GM21423 (cell line): Measurements from ENCODE around the gene MYO10.
"Not testable (repeated sequence)": the region's sequence is repeated elsewhere in the genome, so short reads cannot be mapped to it uniquely, and the experiment has no call there.

ENCODE experiments used
- ATAC-seq: cut with Tn5 transposase; IDR thresholded peaks from one replicate; pipeline ENCODE4 v1.9.1; 2021; ENCODE audit warnings: mild to moderate bottlenecking, moderate library complexity; ENCODE audit not compliant: unreplicated experiment

Gene MYO10

DNA sequence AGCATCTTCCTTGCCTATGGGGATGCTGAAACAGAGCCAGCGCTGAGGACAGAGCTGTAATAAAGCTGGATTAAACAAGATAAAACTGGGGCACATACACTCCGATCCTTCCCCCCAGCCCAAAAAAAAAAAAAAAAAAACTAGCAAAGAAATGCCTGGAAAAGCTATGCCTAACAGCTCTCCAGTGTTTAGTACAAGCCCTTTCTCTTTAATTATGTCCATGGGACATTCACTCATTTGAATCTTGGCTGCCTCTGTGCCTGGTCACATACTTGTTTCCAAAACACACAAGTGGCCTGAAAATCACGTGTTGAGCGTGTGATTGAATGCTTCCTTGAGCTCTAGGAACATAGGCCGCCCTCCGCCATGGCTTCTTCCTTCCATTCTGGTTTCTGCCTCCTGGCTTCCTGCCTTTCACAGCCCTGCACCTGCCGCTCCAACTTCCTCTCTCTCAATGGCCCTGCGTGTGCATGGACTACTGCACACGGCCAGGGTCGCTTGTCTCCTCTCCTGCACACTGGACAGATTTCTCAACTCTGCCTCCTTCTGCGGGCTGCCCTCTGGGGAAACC, 208.2 kb downstream of the MYO10 start:
- no peak for ATAC-seq

- ATAC-seq: no peak
These were observed 209.5 kb downstream of the MYO10 start for GRCh38 chr5:16726538-16726946.

DNA sequence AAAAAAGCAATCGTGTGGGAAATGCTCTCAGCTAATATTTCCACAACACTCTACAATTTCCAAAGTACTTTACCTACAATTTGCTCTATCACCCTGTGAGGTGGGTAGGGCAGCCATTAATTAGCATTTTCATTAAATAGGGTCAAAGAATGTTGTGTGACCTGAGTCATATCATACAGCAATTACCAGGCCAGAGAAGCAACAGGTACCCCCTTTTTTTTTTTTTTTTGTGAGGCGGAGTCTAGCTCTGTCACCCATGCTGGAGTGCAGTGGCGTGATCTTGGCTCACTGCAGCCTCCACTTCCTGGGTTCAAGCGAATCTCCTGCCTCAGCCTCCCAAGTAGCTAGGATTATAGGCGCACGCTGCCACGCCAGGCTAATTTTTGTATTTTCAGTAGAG, 210.5 kb downstream of the MYO10 start:
- no peak for ATAC-seq

DNA sequence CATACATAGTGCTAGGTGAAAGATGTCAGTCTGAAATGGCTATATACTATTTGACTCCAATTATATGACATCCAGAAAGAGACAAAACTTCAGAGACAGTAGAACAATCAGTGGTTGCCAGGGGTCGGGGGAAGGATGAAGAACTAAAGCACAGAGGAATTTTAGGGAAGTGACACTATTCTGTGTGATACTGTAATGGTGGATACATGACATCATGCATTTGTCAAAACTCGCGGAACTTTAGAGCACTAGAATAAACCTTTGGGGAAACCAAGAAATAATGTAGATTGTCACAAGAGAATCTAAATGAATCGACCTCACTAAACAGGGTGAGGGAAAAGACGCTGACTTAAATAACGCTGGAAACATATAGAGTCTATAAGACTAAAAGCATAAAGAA, 212.3 kb downstream of the MYO10 start:
- ATAC-seq: no peak

- no peak for ATAC-seq
These were observed 214.0 kb downstream of the MYO10 start for GRCh38 chr5:16722097-16722495.

DNA sequence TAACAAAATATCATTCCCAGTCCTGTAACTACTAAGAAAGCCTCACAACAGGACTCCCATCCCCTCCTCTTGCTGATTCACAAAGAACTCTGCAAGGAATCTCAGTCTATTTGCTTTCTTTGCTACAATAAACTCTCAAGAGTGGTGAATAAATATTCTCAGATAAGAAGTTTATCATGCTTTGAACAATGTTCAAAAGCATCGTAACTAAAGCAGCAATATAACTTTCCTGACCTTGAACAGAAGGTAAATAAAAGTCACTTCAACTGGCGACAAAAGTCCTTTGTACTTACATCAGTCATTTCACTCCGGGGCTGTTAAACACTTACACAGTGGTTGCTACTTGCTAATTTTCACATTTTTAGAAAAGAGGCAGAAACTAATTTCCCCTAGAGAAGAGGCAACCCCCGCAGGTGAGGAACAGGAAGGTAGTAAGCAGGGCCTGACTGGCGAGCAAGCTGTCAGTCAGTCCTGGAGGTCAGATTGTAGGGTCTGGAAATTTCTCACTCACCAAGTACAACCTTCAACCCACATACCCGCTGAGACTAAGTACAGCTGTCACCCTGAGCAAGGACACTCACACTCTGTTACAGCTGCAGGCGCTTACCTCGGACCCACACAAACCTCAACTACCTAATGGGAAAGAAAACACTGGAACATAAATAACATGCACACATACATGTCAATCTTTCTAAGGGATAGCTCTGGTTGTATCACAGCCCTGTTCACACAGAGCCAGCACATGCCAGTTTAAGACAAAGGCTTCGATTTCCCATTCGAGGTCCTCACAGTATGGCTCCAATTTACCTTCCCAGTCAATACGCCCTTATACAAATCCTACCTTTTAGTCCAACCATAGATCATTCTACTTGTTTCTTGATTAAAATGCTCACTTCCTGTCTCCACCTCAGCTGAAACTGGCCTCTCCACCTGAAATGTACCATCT, 214.7 kb downstream of the MYO10 start:
- ATAC-seq: no peak

DNA sequence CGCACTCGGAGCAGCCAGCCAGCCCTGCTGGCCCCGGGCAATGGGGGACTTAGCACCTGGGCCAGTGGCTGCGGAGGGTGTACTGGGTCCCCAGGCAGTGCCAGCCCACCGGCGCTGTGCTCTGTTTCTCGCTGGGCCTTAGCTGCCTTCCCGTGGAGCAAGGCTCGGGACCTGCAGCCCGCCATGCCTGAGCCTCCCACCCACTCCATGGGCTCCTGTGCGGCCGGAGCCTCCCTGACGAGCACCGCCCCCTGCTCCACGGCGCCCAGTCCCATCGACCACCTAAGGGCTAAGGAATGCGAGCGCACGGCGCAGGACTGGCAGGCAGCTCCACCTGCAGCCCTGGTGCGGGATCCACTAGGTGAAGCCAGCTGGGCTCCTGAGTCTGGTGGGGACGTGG, 218.1 kb downstream of the MYO10 start:
- not testable (repeated sequence) for ATAC-seq

GRCh38 chr5:16713386-16713928, 222.6 kb downstream of the MYO10 start:
- ATAC-seq: no peak

DNA sequence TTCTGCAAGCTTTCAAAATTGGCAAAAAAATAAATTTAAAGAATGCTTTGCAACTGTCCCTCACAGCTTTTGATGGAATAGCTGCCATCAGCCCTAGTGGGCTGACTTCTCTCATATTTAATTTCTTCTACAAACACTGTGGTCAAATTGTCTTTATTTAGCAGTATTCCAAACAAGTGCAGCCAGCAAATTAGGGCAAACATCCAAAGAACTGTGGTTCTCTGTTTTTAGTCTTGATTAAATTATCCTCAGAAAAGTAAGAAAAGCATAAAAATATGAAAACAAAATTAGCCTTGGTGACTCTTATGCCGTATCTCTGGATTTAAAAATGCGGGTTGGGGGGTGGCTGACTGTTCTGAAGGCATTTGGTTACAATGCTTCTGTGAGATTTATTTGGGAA, 223.5 kb downstream of the MYO10 start:
- no peak for ATAC-seq

DNA sequence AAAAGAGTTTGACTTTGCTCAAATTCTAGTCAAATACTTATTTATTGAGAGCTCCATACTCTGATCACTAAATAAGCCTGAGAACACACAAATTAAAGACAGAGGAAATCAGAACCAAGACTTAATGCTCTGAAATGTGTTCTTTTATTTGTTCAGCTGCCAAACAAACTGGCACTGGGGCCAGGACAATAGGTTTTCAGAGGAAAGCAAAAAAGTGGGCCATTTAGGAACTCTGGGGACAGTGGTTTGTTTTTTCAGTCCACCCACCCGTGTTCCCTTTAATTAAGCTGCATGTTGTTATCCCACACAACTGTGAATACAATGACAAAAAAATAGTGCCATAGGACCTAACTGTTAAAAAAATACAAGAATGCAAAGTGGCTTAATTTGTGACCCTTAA, 223.9 kb downstream of the MYO10 start:
- ATAC-seq: no peak

DNA sequence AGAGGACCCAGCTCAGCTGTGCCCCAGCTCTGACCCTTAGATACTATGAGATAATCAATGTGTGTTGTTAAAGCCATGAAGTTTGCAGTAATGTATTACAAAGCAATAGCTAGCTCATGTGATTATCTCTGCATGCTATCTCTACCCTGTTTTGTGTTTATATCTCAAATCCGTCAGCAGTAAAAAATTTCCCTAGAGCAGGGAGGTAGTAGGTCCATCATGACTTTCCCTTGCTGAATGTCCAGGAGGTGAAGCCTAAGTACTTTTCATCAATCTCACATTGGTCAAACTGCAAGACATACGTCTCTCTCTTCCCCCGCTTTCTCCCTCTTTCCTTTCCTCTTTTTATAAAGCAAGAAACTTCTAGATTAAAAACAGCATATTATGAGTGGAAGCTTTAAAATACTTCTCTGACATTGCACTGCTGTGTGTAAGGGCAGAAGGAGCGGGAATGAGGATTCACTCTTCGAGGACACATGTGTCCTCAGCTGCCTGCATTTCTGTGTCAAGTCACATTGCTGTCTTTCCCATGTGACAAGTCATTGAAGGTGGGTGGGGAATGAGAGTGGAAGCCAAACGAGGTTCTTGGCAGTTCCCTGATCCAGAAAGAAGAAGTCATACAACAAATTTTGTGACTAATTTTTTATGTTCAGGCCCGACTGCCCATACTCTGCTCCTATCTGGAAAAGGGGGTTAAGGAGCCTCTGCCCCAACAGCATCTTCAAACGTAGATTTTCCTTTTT, 226.2 kb downstream of the MYO10 start:
- ATAC-seq: no peak

- no peak for ATAC-seq
These were observed 228.3 kb downstream of the MYO10 start for GRCh38 chr5:16707869-16708192.

DNA sequence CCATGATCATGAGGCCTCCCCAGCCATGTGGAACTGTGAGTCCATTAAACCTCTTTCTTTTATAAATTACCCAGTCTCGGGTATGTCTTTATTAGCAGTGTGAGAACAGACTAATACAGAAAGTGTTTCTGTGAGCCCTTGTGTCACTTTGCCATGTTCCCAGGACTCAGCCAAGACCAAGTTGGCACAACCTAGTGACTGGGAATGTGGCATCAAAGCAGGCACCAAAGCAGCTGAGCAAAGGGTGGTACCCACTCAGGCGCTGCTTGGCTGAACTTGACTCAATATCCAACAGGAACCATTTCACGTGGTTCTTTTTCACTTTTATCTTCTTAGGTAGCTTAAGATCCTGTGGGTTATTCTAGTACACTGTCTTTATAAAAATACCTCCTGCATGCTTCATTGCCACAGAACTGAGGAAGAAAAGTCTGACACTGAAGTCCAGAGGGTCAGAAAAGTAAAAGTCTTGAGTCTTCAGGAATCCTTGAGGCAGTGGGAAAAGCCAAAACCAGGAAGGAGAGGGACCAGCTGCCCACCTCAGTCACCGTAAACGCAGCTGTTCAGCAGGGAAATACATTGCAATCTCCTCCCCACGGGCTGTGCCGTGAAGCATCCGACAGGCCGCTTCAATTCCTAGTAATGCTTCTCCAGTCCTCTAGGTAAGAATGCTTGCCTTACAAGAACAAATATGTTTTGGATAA, 228.8 kb downstream of the MYO10 start:
- no peak for ATAC-seq

GRCh38 chr5:16704945-16705344, 231.1 kb downstream of the MYO10 start:
- no peak for ATAC-seq

- ATAC-seq: no peak
These were observed 233.1 kb downstream of the MYO10 start for GRCh38 chr5:16702964-16703363.

GRCh38 chr5:16701134-16702099, 234.7 kb downstream of the MYO10 start:
- ATAC-seq: no peak

DNA sequence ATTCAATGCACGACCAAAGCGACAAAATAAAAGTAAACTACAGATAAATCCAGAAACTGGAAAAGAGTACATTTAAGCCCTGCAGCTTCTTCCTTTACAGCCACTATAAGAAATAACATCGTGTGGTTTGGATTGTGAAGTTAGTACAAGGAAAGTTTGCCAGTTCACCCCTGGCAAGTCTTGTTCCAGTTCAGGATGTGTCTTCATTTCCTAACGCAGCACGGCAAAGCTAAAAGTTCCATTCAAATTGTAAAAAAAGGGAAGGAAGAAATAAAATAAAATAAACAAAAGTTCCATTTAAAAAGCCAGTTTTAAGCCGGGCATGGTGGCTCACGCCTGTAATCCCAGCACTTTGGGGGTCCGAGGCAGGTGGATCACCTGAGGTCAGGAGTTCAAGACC, 236.0 kb downstream of the MYO10 start:
- ATAC-seq: no peak

GRCh38 chr5:16695779-16696178, 240.3 kb downstream of the MYO10 start:
- no peak for ATAC-seq

GRCh38 chr5:16693879-16694278, 242.2 kb downstream of the MYO10 start:
- ATAC-seq: no peak

DNA sequence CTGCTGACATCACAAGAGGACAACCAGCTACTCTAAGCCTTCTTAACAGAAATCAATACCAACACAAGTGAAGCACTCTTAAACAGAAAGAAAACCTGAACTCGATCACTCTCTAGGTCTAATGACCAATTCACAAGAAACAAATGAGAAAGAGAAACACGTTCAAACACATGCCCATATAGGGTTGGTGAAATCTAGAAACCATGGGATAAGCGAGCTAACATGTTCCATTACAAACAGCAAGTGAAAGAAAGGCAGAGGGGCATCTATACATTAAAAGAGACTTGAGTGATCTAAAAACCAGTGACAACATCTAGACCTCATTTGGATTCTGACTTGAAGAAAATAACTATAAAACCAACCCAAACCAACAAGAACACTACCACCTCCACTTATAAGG, 244.4 kb downstream of the MYO10 start:
- ATAC-seq: no peak
